Activated CD4-positive, CD25-positive, alpha-beta regulatory T cell treated with anti-CD3 and anti-CD28 coated beads, Interleukin-2, amount 50 U/mL, for 16 hours (primary cell): ENCODE measurements around the gene RBBP7.

Source experiments
- DNase-seq: peaks from one replicate; pipeline ENCODE4 v3.0.0-alpha.2; 2020; ENCODE audit warnings: low read depth, low spot score

RBBP7 gene

GRCh38 chrX:16870095-16870861 lies at the start of gene RBBP7:
Gene RBBP7 (minus strand): TSS chrX:16870362. CDS start chrX:16870053, 309 bp downstream.
- DNase-seq, result peak; percentile 82

GRCh38 chrX:16918979-16919378 lies 48.8 kb upstream of the RBBP7 start:
- no peak for DNase-seq

DNA sequence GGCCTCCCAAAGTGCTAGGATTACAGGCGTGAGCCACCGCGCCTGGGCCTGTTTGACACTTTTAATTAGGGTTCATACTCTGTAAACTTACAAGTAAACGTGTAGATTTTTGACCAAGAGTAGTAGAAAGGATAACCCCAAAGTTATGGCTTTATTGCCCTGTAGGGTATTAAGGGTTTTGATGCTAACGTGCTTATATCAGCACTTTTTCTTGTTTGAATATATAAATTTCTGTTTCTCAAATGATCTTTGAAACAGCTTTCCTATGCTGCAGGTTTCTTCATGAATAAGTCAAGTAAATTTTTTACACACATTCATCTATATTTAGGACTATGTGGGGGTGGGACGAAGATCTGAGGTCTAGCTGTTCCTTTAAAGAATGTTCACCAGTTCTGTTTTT lies 47.0 kb upstream of the RBBP7 start:
- no peak for DNase-seq

- DNase-seq, result no peak
Measured at GRCh38 chrX:16916561-16916960, 46.4 kb upstream of the RBBP7 start.

GRCh38 chrX:16914058-16914457 lies 43.9 kb upstream of the RBBP7 start:
- DNase-seq, result no peak

GRCh38 chrX:16910376-16910775 lies 40.2 kb upstream of the RBBP7 start:
- DNase-seq, result no peak

DNA sequence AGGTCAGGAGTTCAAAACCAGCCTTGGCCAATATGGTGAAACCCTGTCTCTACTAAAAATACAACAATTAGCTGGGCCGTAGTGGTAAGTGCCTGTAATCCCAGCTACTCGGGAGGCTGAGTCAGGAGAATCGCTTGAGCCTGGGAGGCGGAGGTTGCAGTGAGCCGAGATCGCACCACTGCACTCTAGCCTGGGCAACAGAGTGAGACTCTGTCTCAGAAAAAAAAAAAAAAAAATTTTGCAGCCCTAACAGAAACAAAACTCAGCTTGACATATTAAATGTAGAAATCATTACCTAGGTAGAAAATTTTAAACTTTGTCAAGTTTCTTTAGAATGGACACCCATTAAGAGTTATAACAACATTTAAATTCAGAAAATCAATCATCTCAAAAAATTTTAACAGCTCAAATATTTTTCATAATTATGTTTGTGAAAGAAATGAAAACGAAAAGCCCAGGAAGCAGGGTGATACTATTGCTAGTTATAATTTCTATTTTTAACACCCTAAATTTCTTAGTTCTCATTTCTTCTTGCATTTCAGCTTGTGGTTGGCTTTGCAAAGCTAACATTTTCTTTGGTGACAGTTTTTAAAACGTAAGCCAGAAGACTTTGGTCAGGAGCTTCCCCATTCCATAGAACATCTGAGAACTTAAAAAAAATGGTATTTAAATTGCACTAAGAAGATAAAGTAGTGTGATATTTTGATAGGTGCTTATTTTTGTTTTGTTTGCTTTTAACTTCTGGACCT lies 33.3 kb upstream of the RBBP7 start:
- DNase-seq, result no peak

DNA sequence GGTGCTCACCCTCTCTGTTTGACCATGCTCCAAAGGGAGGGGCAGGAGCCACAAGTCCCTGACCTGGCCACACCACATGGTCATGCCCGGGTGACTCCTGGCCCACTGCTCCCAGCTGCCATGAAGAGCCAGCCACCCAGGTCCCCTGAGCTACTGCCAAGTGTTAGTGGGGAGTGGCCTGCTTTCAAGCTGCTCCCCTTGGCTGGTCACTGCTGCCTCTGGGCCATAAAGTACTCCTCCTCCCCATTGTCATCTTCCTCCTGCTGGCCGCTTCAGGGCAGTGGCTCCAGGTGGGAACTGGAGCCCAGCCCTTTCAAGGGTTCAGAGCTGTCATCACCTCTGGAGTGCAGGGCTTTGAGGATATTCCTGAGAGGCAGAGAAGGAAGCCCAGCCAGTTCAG lies 27.3 kb upstream of the RBBP7 start:
- no peak for DNase-seq

DNA sequence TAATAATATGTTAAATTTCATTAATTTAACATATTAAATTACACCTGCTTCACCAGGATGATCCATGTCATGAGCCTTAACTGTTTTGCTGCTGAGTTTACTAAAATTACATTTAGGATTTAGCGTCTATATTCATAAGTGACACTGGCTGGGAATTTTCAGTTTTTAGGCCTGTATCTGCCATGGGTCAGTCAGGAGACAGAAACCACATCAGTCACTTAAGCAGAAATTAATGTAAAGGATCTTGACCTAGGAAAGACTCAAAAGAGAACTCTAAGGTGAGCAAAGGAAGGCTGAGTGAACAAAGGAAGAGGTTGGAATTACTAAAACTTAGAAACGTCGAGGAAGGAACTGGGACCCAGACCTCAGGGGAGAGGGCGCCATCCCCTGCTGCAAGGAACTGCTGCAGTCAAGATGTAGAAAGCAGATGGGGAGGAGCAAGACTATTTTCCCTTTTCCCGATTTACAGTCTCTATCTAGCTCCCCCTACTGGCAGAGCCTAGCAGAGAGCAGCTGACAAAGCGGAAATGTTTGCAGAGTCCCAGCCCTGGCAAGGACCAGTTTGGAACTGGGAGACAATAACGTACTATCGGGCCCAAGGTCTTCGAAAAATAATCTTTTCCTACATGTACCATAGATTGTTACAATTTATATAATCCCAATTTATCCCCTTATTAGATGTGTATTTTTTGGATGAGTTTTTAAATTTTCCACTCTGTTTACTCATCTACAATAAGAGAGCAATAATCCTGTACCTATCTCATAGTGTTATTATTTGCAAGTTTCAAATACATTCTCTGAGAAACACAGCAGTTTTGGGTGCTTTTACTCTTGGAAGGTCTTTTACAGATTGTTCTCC lies 22.6 kb upstream of the RBBP7 start:
- DNase-seq, result peak; percentile 16

- no peak for DNase-seq
Measured at GRCh38 chrX:16885628-16886027, 15.5 kb upstream of the RBBP7 start.

DNA sequence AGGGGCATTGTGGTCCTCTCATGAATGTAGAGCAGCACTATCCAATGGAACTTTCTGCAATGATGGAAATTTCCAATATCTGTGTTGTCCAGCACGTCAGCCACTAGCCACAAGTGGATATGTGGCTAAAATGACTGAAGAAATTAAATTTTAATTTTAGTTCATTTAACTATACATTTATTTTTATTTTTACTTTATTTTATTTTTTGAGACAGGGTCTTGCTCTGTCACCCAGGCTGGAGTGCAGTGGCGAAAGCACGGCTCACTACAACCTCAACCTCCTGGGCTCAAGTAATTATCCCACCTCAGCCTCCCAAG lies 13.3 kb upstream of the RBBP7 start:
- no peak for DNase-seq

GRCh38 chrX:16882702-16883486 lies 12.7 kb upstream of the RBBP7 start:
- peak; percentile 32 for DNase-seq

DNA sequence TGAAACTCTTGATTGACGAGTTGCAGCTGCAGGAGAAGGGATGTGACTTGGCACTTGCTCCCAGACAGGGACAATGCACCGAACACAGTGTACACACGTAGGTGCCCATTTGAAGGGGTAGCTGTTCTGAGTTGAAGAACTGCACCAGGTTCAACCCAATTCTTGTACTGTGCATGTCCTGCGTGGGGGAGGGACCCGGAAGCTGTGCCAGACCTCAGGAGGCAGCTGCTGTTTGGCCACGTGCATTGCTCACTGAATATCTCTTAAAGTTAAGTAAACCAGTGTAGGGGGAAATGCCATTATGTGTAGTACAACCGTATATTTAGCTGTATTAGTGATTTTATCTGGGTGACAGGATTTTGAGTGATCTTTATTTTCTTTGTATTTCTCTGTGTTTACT lies 12.0 kb upstream of the RBBP7 start:
- DNase-seq, result no peak

DNA sequence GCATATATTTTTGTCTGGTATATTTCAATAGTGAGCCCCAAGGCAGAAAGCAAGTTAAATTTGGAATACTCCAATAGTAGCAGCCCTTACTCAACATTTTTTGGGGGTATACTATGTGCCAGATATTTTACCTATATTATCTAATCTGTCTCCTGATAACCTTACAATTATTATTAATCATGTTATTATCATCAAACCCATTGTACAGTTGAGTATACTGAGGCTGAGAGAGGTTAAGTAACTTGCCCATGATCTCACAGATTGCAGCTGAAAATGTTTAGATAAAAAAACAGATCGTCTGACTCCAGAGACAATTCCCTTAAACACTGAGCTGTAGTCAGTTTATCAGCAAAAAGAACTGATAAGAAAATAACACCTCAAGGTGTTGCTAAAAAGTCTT lies 6.5 kb upstream of the RBBP7 start:
- DNase-seq, result no peak

GRCh38 chrX:16874458-16875095 lies 4.4 kb upstream of the RBBP7 start:
- no peak for DNase-seq

DNA sequence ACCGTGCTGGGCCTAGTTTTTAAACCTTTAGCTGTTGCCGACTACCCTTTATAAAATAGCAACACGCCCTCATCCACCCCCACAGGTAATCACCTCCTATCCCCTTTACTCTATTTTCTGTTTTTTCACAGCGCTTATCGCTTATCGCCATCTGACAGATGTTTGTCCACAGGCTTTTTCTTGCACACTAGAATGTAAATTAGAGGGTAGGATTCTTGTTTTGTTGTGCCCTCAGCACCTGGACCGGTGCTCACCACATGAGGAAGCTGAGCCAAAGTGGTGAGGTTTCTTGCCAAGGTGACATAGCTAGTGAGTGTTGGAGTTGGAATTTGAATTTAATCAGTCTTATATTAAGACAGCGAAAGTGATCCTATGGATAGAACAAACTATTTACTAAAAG lies 2.9 kb upstream of the RBBP7 start:
- no peak for DNase-seq

- no peak for DNase-seq
Measured at GRCh38 chrX:16870862-16871815, 977 bp upstream of the RBBP7 start.

GRCh38 chrX:16869393-16870094 lies 618 bp downstream of the RBBP7 start:
- DNase-seq, result no peak

DNA sequence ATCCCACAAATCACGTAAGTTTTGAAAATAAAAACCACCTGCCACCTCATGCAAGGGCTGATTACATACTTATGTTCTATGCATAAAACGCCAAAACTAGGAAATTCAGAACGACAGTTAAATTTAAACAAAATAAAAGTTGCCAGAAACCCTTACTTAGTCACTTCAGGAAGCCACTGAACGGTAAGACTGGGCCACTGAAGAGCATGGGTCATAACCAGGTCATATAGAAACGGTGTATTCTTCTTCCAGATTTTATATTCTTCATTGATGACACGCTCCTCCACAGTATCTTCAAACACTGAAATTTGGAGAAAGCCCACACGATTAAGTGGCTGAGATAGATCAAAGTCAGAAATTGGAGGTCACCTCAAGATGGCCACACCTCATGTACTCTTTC lies 1.2 kb downstream of the RBBP7 start:
- DNase-seq, result no peak
